HG03135 (cell line): ENCODE measurements around the gene FN1.
"Not testable (repeated sequence)": the region's sequence is repeated elsewhere in the genome, so short reads cannot be mapped to it uniquely, and the experiment has no call there.

Experiments used
- ATAC-seq: cut with Tn5 transposase; IDR thresholded peaks from one replicate; pipeline ENCODE4 v1.9.1; 2021; ENCODE audit warnings: mild to moderate bottlenecking, moderate library complexity; ENCODE audit not compliant: unreplicated experiment

The FN1 gene

DNA sequence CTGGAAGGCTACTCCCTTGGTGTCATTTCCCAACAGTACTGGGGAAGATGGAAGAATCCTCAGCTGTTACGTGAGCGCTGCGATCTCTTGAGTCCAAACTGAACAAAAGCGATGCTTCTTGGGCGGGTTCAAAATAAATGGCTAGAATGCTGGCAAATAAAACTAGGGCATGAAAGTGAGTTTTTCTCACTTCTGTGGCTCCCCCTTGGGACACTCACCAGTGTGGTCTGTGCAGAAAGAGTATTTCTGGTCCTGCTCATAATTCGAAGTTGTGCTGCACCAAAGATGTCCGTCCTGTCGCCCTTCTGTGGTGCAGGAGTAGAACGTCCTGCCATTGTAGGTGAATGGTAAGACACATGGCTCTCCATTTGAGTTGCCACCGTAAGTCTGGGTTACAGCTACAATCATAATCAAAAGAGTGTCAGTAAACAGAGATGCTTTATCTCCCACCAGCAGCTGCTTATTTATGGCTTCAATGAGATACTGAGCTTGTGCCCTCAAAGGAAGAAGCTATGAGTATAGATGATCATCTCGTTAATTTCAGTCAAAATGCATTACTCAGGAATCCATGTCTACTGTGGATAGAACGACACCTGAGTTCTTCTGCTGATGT, 11.8 kb downstream of the FN1 start:
- ATAC-seq = no peak

DNA sequence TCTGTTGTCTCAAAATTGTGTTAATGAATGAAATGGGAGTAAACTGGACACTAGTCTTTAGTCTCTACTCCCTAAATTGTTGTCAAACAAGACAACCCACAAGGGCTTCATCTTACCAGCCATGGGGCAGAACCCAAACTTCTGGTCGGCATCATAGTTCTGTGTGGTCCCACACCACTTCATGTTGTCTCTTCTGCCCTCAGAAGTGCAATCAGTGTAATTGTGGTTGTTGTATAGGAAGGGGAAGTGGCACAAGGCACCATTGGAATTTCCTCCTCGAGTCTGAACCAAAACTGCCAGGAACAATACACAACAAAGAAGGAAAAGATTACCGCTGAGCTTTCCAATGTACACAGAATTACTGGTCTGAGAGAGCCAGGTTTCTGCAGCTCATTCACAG, 12.6 kb downstream of the FN1 start:
- no peak for ATAC-seq

DNA sequence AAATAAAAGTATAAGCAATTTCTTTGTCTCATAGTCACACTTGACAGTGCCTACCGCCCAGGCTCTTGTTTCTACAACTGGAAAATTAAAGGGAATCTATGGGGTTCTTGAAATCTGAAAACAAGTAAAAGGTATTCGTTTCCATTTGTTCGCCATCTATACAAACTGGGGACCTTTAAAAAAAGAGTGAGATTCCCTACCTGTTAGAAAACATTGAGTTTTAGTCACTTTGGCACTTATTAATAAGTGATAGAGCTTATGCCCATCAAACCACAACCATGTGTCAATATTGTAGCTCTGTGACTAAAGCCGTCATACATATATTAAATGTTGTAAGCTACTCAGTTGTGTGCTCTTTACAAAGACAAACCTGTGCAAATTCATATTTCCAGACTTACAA, 13.2 kb downstream of the FN1 start:
- no peak for ATAC-seq

DNA sequence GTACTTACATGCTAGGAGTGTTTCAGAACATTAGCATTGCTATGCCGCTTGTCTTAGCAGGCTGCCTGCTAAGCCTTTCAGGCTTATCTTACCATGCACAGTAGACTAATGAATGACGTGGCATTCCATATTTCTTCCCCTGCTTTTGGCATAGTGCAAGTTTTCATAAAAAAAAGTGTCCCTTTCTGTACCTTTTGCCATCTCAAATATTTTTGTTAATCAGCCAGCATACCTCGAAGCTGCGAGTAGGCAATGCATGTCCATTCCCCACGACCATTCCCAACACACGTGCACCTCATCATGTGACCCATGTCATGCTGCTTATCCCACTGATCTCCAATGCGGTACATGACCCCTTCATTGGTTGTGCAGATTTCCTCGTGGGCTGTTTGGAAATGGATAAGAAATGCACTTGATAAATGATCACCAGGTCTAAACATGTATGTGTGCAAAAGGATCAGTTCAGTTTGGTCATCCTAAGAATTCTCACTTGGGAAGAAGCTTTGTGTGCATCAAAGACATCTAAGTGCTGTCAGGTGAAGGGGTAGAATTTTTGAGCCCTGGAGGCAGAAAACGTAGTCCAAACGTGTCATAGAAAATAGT, 13.9 kb downstream of the FN1 start:
- ATAC-seq = no peak

DNA sequence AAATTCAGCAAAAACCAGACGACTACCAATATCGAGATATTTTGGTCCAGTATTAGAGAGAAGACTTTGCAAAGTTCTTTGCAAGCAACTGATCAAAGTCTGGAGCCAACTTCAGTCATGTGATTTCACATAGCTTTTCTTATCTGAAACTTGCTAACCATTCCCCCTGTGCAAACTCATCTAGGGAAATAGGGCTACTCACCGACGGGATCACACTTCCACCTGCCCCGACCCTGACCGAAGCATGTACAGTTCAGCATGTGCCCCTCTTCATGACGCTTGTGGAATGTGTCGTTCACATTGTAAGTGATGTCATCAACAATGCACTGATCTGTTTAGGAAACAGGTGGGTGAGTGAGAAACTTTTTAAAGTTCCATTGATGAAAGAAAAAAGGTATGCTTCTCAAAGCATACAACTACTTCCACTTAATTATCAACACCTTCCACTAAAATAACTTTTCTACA, 15.4 kb downstream of the FN1 start:
- no peak for ATAC-seq

DNA sequence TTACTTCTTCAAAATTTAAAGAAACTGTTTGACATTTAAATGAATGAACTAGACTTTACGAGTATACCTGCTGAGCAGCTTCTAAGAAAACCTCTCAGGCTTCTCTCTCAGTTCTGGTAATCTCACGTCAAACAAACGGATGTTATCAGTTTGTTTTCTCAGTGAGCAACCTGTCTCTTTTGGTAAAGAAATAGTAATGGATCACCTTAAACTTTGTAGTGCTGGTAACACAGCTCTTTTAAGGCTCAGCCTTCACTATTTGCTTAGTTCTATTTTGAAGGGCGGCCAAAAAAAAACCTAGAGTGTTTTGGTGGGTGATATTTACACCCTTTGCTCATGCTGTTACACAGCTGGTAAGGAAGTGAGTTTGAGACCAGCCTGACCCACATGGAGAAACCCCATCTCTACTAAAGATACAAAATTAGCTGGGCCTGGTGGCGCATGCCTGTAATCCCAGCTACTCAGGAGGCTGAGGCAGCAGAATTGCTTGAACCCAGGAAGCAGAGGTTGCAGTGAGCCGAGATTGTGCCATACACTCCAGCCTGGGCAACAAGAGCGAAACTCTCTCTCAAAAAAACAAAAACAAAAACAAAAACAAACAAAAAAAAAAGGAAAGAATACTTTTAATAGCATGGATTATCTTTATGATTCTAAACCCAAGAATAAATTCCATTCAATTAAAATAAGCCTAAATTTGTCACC, 15.9 kb downstream of the FN1 start:
- no peak for ATAC-seq

DNA sequence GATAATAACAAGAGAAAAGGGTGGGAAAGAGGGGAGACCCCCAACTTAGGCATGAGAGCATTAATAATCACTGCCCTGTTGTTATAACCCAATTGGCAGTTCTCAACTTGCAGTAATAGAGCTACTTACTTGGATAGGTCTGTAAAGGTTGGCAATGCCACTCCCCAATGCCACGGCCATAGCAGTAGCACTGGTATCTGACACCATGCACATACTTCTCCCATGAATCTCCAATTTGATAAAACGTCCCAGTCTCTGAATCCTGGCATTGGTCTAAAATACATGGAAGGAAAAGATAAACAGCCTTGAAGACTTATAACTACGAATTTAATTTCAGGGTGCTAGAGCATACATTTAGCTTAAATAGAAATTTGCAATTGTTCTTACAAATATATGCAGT, 16.8 kb downstream of the FN1 start:
- ATAC-seq = no peak

DNA sequence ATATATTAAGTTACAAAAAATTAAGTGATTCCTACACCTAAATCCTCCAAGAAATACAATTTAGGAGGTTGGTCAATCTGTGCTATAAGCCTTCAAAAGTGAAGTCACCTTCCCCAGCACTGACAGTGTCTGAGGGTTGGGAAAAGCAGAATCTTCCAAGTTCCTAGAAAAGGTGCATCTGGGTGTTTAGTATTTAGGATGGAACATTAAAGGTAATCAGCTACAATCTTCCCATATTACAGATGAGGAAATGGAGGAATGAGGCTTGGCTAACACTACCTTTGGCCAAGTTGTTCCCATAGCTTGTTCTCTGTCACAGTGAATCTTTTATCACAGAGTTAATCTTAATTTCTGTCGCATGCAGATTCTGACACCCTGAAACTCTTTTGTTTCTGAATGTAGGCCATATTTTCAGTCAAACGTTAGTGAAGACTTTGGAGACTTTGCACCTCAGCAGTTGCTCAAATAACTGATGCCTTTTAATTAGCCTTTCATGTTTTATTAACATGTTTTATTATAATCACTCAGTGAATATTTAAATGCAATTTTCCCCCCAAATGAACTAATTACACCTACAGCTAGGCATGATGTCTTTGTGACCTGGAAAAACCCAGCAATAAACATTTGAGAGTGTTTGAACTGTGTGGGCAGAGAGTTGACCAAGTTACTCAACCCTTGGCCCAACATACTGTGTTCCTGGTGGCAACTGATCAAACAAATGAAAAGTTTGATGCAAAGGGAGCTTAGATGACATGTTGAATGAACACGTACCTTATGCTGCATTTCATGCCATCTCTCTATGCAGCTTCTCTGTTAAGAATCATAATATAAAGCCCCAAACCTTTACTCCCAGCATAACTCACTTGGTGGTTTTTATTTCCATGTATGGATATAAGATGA, 17.6 kb downstream of the FN1 start:
- ATAC-seq = no peak

DNA sequence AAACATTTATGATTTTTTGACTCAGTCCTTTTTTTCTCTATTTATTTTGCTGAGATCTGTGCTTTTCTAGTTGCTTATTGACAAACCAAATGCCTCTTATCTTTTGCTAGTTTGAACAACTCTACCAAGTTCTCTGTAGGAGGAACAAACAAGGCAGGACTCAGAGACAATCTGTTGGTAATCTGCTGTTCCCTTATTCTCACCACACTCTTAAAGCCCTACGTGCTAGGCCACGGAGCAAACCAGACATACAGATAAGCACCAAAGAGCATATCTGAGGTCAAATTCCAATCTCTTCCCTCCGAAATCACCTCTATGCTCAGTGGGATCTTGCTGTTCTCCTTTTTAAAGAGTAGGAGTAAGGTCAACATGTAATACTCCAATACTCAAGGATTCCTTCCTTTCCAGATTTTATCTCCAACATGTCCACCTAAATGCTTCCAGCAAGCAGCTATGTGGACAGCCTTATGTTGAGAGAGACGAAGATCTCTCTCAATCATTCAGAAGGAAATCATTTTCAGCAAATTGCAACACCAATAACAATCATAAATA, 18.4 kb downstream of the FN1 start:
- no peak for ATAC-seq

DNA sequence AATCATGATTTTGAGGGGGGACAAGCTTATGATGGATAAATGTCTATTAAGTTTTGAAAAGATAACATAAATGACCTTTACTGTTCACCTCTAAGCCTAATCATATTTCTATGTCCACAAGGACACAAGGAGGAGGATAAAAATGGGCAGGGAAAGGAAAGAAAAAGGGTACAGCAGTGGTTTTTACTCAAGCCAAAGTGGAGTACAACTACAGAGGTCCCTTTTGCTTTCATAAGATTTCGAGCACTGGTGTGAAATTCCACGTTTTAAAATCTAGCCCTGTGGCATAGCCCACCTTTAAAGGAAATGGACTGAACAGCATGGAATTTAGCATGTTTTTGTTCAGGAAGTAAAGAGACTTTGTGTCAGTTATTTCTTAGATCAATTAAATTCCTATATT, 19.2 kb downstream of the FN1 start:
- no peak for ATAC-seq

DNA sequence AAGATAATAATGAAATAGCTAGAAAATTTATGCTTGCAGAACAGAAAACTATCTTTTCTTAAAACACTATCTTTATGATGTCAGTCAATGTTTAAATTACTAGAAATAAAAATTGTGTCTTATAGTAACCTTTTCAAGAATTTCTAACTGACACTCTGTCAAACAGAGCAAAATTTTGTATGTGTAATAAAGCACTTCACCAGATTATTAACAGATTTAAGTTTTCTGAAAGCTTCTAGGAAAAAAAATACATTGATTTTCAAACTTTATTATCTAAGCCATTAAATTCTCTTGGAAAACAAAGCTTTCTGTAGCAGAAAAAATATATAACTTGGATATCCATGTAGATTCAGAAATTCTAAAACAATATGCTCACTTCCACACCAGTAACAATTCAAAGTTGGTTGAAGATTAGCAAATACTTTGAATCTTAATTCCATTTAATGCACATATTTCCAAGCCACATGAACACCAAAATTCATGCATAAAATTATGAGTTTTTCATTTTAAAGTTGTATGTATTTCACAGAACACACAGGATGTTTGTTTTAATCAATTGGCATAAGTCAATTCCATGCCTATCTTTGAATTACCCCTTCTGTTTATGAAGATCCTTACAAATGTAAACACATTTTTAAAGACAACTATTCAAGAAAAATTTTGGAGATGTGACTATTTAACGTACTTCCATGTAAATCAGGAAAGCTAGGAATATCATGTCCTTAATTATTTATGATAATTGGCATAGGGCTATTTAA, 19.9 kb downstream of the FN1 start:
- no peak for ATAC-seq

DNA sequence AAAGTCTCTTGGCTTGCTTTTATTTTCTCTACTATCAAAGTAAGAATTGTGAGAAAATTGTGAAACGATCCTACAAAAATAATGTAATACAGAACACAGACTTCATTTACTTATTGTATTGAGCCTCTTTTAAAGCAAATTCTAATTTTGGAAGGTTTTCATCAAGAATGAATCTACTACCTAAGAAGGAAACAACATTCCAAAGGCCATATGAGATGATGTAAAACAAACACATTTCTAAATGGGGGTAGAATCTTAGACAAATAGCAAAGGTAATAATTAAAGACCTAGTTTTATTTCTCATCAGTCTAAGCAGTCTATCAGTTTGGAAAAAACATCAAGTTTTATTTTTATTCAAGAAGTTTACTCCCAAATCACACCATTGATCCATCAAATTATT, 20.6 kb downstream of the FN1 start:
- no peak for ATAC-seq

DNA sequence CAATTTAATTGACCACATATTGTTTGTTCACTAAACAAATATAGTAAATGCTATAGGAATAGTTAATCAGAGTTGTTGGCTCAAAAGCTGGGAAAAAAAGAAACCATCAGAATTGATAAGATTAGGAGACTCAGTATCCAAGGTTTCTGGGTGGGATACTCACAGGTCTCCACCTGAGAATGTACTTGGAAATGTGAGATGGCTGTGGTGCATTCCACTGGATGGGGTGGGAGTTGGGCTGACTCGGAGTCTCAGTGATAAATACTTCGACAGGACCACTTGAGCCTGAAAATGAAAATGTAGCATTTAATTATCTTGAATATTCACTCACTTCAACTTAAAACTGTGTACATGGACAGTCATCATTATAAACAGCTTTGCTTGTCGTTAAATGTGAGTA, 21.2 kb downstream of the FN1 start:
- ATAC-seq = no peak

DNA sequence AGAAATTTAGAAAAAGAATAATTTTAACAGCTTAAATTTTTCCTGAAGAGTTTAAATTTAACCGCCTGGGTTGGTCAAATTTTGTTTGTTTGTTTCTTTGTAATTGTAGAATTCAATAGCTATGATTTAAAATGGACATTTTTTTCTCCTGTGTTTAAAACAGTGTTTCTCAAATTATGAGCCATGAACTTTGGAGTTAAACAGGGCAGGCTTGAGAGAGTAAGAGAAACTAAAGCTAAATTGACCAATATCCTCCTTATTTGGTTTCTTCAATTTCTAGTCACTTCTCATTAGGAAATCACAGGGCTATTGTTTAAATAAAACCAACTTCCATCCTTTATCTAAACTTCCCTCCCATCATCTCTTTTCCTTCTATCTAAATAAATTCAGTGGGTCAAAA, 21.9 kb downstream of the FN1 start:
- ATAC-seq = no peak

DNA sequence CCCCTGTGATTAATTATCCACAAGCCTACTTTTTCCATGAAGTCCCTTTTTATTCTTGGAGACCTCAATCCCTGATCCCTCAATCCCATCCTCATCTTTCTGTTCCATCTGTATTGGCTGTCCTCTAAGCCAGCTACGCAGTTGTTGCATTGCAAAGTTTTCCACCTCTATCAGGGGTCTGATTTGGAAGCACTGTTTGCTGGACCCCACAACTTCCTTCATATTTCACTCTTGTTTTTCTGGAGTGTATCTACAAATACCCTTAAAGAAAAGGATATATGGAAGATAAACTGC, 22.4 kb downstream of the FN1 start:
- no peak for ATAC-seq

DNA sequence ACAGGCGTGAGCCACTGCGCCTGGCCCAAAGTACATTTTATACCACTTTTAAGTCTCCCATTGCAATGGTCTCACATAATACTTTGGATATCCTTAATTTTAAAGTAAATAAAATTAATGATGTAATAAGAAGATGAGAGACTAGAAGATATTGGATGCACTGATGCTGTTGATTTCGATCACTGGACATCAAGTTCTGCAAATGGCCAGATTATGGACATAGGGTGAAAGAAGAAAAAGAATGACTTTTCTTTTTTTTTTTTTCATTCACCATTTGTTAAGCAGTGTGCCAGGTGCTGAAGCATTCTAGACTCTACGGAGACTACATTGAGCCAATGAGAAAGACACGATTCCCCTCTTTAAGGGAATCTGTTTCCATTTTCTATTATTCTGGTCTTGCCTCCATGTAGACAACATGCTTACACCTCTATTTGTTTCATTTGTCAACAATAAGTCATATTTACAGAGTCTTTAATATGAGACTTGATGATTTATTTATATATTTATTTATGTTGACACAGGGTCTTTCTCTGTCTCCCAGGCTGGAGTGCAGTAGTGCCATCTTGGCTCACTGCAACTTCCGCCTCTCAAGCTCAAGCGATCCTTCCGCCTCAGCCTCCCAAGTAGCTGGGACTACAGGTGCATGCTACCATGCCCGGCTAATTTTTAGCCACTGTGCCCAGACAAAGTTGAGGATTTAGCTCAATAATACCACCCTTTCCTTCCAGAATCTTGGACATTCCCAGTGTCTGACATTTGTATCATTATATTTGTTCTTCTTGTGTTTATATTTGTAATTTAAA, 23.7 kb downstream of the FN1 start:
- ATAC-seq = no peak

DNA sequence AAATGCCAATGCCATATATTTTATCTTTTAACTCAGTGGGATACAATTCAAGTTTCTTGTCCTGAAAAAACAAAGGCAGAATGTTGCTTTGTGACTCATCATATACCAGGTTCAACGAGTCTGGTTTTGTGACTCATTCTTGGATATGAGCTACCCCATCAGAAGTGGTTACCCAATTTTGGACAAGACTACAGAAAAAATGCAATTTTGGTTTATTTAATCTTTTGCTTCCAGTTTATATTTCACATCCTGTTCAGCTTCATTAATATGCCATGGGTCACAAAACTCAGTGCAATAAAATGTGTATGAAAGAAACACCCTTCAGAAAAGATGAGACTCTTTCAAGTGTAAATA, 25.0 kb downstream of the FN1 start:
- no peak for ATAC-seq

DNA sequence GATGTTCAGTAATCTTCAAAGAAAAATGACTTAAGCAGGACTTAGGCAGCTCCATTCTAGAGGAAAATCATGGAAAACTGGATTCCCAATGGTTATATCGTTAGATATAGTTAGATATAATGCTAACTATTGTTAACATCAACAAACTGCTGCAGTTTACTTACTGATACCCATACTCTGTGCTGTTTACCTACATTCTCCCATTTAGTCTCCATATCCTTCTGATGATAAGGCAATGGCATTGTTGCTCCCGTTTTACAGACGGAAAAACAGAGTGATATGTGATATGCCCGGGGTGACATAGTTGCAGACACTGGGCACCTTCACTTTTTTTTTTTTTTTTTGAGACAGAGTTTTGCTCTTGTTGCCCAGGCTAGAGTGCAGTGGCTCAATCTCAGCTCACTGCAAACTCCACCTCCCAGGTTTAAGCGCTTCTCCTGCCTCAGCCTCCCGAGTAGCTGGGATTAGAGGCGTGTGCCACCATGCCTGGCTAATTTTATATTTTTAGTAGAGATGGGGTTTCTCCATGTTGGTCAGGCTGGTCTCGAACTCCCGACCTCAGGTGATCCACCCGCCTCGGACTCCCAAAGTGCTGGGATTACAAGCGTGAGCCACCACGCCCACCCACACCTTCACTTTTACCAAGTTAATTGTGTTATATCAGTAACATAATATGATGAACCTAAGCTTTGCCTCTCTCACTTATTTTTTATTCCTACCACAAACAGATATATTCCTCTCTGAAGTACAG, 25.5 kb downstream of the FN1 start:
- not testable (repeated sequence) for ATAC-seq
